Measurements from ENCODE around the gene PPT1.

Gene PPT1

GRCh38 chr1:40023379-40023944, 73.6 kb downstream of the PPT1 start:
- no peak overlapping the region for H3K4me3 ChIP-seq (ENCODE audit: control insufficient read depth in 1 of 7, extremely low read depth in 1 of 7, insufficient read depth in 4 of 7, low read depth in 2 of 7, low read length in 6 of 7)
- H3K9me3 ChIP-seq (ENCODE audit: control extremely low read depth in 1 of 5, control insufficient read depth in 4 of 5, insufficient read depth in 2 of 5, low read depth in 1 of 5, low read length in 4 of 5), result peaks cover 0 to 8% (median 3%) of the 10 kb centered on the region in 5 experiments
- CTCF ChIA-PET, result interaction anchor here (2.7 to 3.0 kb wide), 2 partner anchors 8 to 9 kb away, joined by 8 to 12 read pairs; no protein-coding TSS in a partner anchor
- no peaks in the 10 kb centered on the region for H3K27me3 ChIP-seq (replicated peaks in 2 of 5; ENCODE audit: control insufficient read depth in 4 of 5, insufficient read depth in 5 of 5, low read length in 4 of 5)
- no peak for DNase-seq
- no peaks in the 10 kb centered on the region for H3K36me3 ChIP-seq (ENCODE audit: control insufficient read depth in 4 of 4, insufficient read depth in 4 of 4, low read length in 3 of 4)
- 100% methylated on average over 2 of the region's 4 CpGs for WGBS (ENCODE audit: insufficient coverage)
- POLR2A ChIA-PET, result no interaction called here
- no peaks in the 10 kb centered on the region for H3K4me1 ChIP-seq (ENCODE audit: control extremely low read depth in 1 of 4, control insufficient read depth in 4 of 4, insufficient read depth in 4 of 4, low read length in 3 of 4)
- H3K27ac ChIP-seq (ENCODE audit: insufficient read depth in 1 of 2, low read depth in 1 of 2, low read length in 2 of 2, poor library complexity in 1 of 2, severe bottlenecking in 2 of 2), result no peak overlapping the region
